HepG2 (cell line): ENCODE results near the gene SOWAHD. TPM values are rescaled to one million over a fixed set of nuclear protein-coding genes. Genes with fewer than 3 reads are reported as not detected.
"Not testable (repeated sequence)": the region's sequence is repeated elsewhere in the genome, so short reads cannot be mapped to it uniquely, and the experiment has no call there.

Experiments
- ATAC-seq: fragments of 200-7000 bp; cut with Tn5 transposase; 3 replicates; pipeline ENCODE4 v1.9.1; 2020; ENCODE audit warnings: mild to moderate bottlenecking, moderate library complexity
- BruUV-seq: library from RNA; stranded (reverse); fragments of 400-500 nt; replicated peaks from 2 replicates; lab custom pipeline; 2021; lab: Mats Ljungman, UMichigan
- CTCF ChIA-PET: fragments of 300-600 bp; formaldehyde crosslinking; extraction: SDS; loops from one replicate; lab custom pipeline; 2021; ENCODE audit warnings: low total read pairs, inconsistent platforms, low intra/inter-chr PET ratio; lab: Yijun Ruan, JAX
- POLR2A ChIA-PET: fragments of 350-600 bp; sonication (Branson Sonifier 250); formaldehyde crosslinking; loops from one replicate; lab custom pipeline; 2020; ENCODE audit warnings: antibody characterized with exemption, inconsistent platforms; lab: Yijun Ruan, JAX
- DNase-seq: peaks from one replicate; pipeline ENCODE4 v3.0.0-alpha.2; 2015; ENCODE audit warnings: low spot score
- FAIRE-seq: peaks from 3 replicates; lab custom pipeline; 2011; peaks lifted over from hg19 to GRCh38; lab: Jason Lieb, UNC
- H2AFZ ChIP-seq: one replicate; pipeline ENCODE4 v1.6.1; 2011; ENCODE audit warnings: low read length, inconsistent platforms
- H3K27ac ChIP-seq: fragments of 300-600 bp; 3 replicates; pipeline ENCODE4 v1.8.0; 2011; ENCODE audit warnings: mixed run types, mild to moderate bottlenecking, mixed read lengths, low read length, inconsistent platforms; ENCODE audit not compliant: insufficient read depth; ENCODE audit errors: extremely low read length
- H3K27me3 ChIP-seq, 2 experiments: fragments of 200-600 bp in 1 of 2; 2 replicates in 1 of 2; 3 replicates in 1 of 2; pipeline versions ENCODE4 v1.6.0 to v1.8.0; 2011; ENCODE audit warnings: low read length in 2 of 2, mild to moderate bottlenecking in 2 of 2, moderate library complexity in 2 of 2, inconsistent platforms in 1 of 2; ENCODE audit not compliant: insufficient read depth in 2 of 2, control insufficient read depth in 1 of 2
- H3K36me3 ChIP-seq, 2 experiments: fragments of 200-600 bp in 1 of 2; replicated peaks in 1 of 2; 2 replicates in 1 of 2; 3 replicates in 1 of 2; pipeline versions ENCODE4 v1.5.1 to v1.8.0; 2011; ENCODE audit warnings: low read length in 2 of 2, inconsistent platforms in 1 of 2; ENCODE audit not compliant: insufficient read depth in 2 of 2, control insufficient read depth in 1 of 2
- H3K4me1 ChIP-seq: 2 replicates; pipeline ENCODE4 v1.5.1; 2012; ENCODE audit warnings: low read length, inconsistent platforms; ENCODE audit not compliant: insufficient read depth
- H3K4me2 ChIP-seq: 2 replicates; pipeline ENCODE4 v1.6.0; 2011; ENCODE audit warnings: low read depth, low read length, inconsistent platforms
- H3K4me3 ChIP-seq, 3 experiments: fragments of 200-600 bp in 1 of 3; sonication (generic), shearing (Covaris generic) in 1 of 3; replicated peaks in 1 of 3; 2 replicates each; pipeline ENCODE4 v1.5.1; 2011 to 2016; ENCODE audit warnings: low read length in 3 of 3, inconsistent platforms in 2 of 3, low read depth in 2 of 3, mild to moderate bottlenecking in 2 of 3, control low read depth in 1 of 3, mixed read lengths in 1 of 3; ENCODE audit not compliant: insufficient read depth in 1 of 3
- H3K79me2 ChIP-seq: one replicate; pipeline ENCODE4 v1.6.1; 2011; ENCODE audit warnings: low read length, inconsistent platforms; ENCODE audit not compliant: insufficient read depth
- H3K9ac ChIP-seq: 2 replicates; pipeline ENCODE4 v1.6.0; 2011; ENCODE audit warnings: mild to moderate bottlenecking, low read depth, low read length, inconsistent platforms; ENCODE audit not compliant: insufficient read depth
- H3K9me3 ChIP-seq: 2 replicates; pipeline ENCODE4 v1.5.1; 2012; ENCODE audit warnings: mild to moderate bottlenecking, low read length
- H4K20me1 ChIP-seq: 2 replicates; pipeline ENCODE4 v1.6.0; 2011; ENCODE audit warnings: inconsistent platforms, mild to moderate bottlenecking, low read length, moderate library complexity; ENCODE audit not compliant: insufficient read depth
- ESRRA ChIP-seq: sonication (generic); formaldehyde crosslinking; IDR thresholded peaks from 2 replicates; pipeline ENCODE4 v1.5.1; 2020; ENCODE audit warnings: mild to moderate bottlenecking, low read depth, missing genetic modification reagents
- HMG20B ChIP-seq: conservative IDR thresholded peaks from 2 replicates; pipeline ENCODE4 v1.6.1; 2016; ENCODE audit warnings: missing genetic modification reagents, missing compliant biosample characterization
- KLF9 ChIP-seq: IDR thresholded peaks from 2 replicates; pipeline ENCODE4 v1.6.1; 2016; ENCODE audit warnings: low read depth
- MAFK ChIP-seq, 2 experiments: IDR thresholded peaks in 1 of 2; conservative IDR thresholded peaks in 1 of 2; 2 replicates each; pipeline ENCODE4 v1.6.1; 2011; ENCODE audit warnings: improper control_type of control experiment in 2 of 2, low read length in 2 of 2
- MTERF4 ChIP-seq: sonication (generic); formaldehyde crosslinking; IDR thresholded peaks from 2 replicates; pipeline ENCODE4 v1.8.0; 2023; ENCODE audit warnings: mild to moderate bottlenecking, missing genetic modification reagents
- NR2F2 ChIP-seq: IDR thresholded peaks from 2 replicates; pipeline ENCODE4 v1.6.1; 2012; ENCODE audit warnings: low read depth, inconsistent platforms, borderline replicate concordance
- SCMH1 ChIP-seq: sonication (generic); formaldehyde crosslinking; IDR thresholded peaks from 2 replicates; pipeline ENCODE4 v1.9.0; 2021; ENCODE audit warnings: missing genetic modification reagents, mild to moderate bottlenecking, borderline replicate concordance
- SNRNP70 ChIP-seq: fragments of 200-400 bp; formaldehyde crosslinking; IDR thresholded peaks from 2 replicates; pipeline ENCODE4 v1.6.1; 2017; ENCODE audit warnings: mild to moderate bottlenecking, low read depth, low read length, moderate library complexity
- TMF1 ChIP-seq: sonication (generic); formaldehyde crosslinking; IDR thresholded peaks from 2 replicates; pipeline ENCODE4 v1.8.1; 2022; ENCODE audit warnings: low read depth, missing genetic modification reagents
- ZBTB10 ChIP-seq: sonication (generic); formaldehyde crosslinking; IDR thresholded peaks from 2 replicates; pipeline ENCODE4 v1.4.0; 2020; ENCODE audit warnings: missing genetic modification reagents, borderline replicate concordance
- ZNF253 ChIP-seq: sonication (generic); formaldehyde crosslinking; IDR thresholded peaks from 2 replicates; pipeline ENCODE4 v1.8.0; 2022; ENCODE audit warnings: mild to moderate bottlenecking, missing genetic modification reagents, borderline replicate concordance
- ZNF335 ChIP-seq: sonication (generic); formaldehyde crosslinking; IDR thresholded peaks from 2 replicates; pipeline ENCODE4 v1.4.0; 2020; ENCODE audit warnings: missing genetic modification reagents
- ZNF460 ChIP-seq: sonication (generic); formaldehyde crosslinking; IDR thresholded peaks from 2 replicates; pipeline ENCODE4 v1.5.1; 2020; ENCODE audit warnings: missing genetic modification reagents, mild to moderate bottlenecking, borderline replicate concordance
- ZNF468 ChIP-seq: sonication (generic); formaldehyde crosslinking; IDR thresholded peaks from 2 replicates; pipeline ENCODE4 v1.8.0; 2022; ENCODE audit warnings: mild to moderate bottlenecking, moderate library complexity, missing genetic modification reagents
- ZNF782 ChIP-seq: sonication (generic); formaldehyde crosslinking; IDR thresholded peaks from 2 replicates; pipeline ENCODE4 v1.4.0; 2020; ENCODE audit warnings: missing genetic modification reagents, mild to moderate bottlenecking, borderline replicate concordance
- WGBS: methylation state at CpG from one replicate; pipeline ENCODE4 v1.1.6; 2017; ENCODE audit warnings: low lambda C conversion rate; 5-methylcytosine and 5-hydroxymethylcytosine counted together
- in situ Hi-C: cut with HindIII; loops from 2 replicates; pipeline ENCODE4 v1.10.0; 2017; ENCODE audit warnings: low pct_unique_long_range_greater_than_20kb; ENCODE audit not compliant: extremely low pct_ligation_motif_present
- intact Hi-C: fragments of 100-400 bp; cut with micrococcal nuclease; formaldehyde crosslinking; loops from one replicate; pipeline ENCODE4 v1.10.0; 2022; ENCODE audit not compliant: unreplicated experiment
- polyA plus RNA-seq, 8 experiments: library from polyadenylated mRNA; depleted of rRNA in 3 of 8; stranded (reverse) in 7 of 8; unstranded in 1 of 8; fragments of >200 nt; fragmentation: Illumina TruSeq in 4 of 8; extraction: Trizol in 4 of 8; gene quantifications; 2 replicates each; pipeline versions ENCODE4 v1.2.1 to v1.2.3, GENCODE V29; 2011 to 2016; ENCODE audit warnings: low read depth in 4 of 8, missing spikeins in 1 of 8, mixed read lengths in 1 of 8; ENCODE audit not compliant: insufficient read depth in 1 of 8
- total RNA-seq, 5 experiments: library from RNA; depleted of rRNA; stranded (reverse); fragments of >200 nt; fragmentation: Illumina TruSeq; extraction: Trizol; gene quantifications; 2 replicates each; pipeline ENCODE4 v1.2.3, GENCODE V29; 2016; ENCODE audit warnings: low read depth in 1 of 5

SOWAHD gene
- total and polyA plus RNA-seq, 2 of the 13 experiments (the other 11 are each of a cell fraction or from before 2014, with no cell fraction given) = 1.0 to 1.3 TPM

- H4K20me1 ChIP-seq, CTCF ChIA-PET, H3K4me3 ChIP-seq, H3K27ac ChIP-seq, DNase-seq, intact Hi-C loops, H3K9me3 ChIP-seq, ATAC-seq, POLR2A ChIA-PET, H3K36me3 ChIP-seq, BruUV-seq, H2AFZ ChIP-seq, in situ Hi-C loops, H3K4me2 ChIP-seq, H3K27me3 ChIP-seq, FAIRE-seq, H3K4me1 ChIP-seq, H3K9ac ChIP-seq, H3K79me2 ChIP-seq: not testable (repeated sequence)
- TF ChIP-seq MAFK (conservative IDR thresholded peaks at IDR 0.05 in 1 of 2, IDR thresholded peaks at IDR 0.05 in 1 of 2; ENCODE audit: low read length in 2 of 2) = 0 out of 4 replicates have a peak, but pooled peaks of 1 of the 2 experiments have one; percentile 0
- 100% methylated on average over 1 of the region's 3 CpGs for WGBS
These were observed 11.0 kb downstream of the SOWAHD start for GRCh38 chrX:119769388-119769787.

- Histone ChIP-seq H3K9me3 (no peaks in the 10 kb centered on the region), H3K9ac (no peak overlapping the region), H3K79me2 (no peaks in the 10 kb centered on the region), H3K36me3 (no peaks in the 10 kb centered on the region), H3K4me1 (no peaks in the 10 kb centered on the region), H3K4me2 (no peak overlapping the region), H3K4me3 (no peak overlapping the region), H4K20me1 (no peaks in the 10 kb centered on the region), H3K27ac (no peak overlapping the region), H3K27me3 (no peaks in the 10 kb centered on the region), H2AFZ (no peak overlapping the region)
- POLR2A ChIA-PET = no interaction called here
- in situ Hi-C loops (no loop called here), intact Hi-C loops (no loop called here)
- DNase-seq (no peak), ATAC-seq (no peak), FAIRE-seq (no peak)
- 93% methylated on average over 15 of the region's 15 CpGs for WGBS
- CTCF ChIA-PET = no interaction called here
- no TSS peak for BruUV-seq
- TF ChIP-seq SNRNP70 = no peak
- TF ChIP-seq ZNF460 (CRISPR knock-in tag) = no peak
- no peak for TF ChIP-seq MTERF4
- TF ChIP-seq ZNF253 (CRISPR knock-in tag) = no peak
- no peak for TF ChIP-seq ZNF468
- TF ChIP-seq TMF1 (CRISPR knock-in tag) = no peak
- no peak for TF ChIP-seq ZNF335
- no peak for TF ChIP-seq ZBTB10 (CRISPR knock-in tag)
- TF ChIP-seq NR2F2 = no peak
- TF ChIP-seq HMG20B (CRISPR knock-in tag) = no peak
- no peak for TF ChIP-seq KLF9 (CRISPR knock-in tag)
- no peak for TF ChIP-seq SCMH1 (CRISPR knock-in tag)
- TF ChIP-seq ZNF782 = no peak
- TF ChIP-seq ESRRA (CRISPR knock-in tag) = no peak
These were observed 17.3 kb downstream of the SOWAHD start for GRCh38 chrX:119775517-119776238.
